SK-N-SH (cell line): ENCODE measurements around the gene SAMD8. TPM values are rescaled to one million over a fixed set of nuclear protein-coding genes. Genes with fewer than 3 reads are reported as not detected.

Experiments
- CTCF ChIA-PET: fragments of 300-600, 350-600 bp; formaldehyde crosslinking; extraction: SDS; loops from one replicate; lab custom pipeline; 2021; lab: Yijun Ruan, JAX
- POLR2A ChIA-PET: fragments of 350-600 bp; sonication (Branson Sonifier 250); formaldehyde crosslinking; extraction: SDS; loops from one replicate; lab custom pipeline; 2020; ENCODE audit warnings: antibody characterized with exemption, inconsistent platforms; lab: Yijun Ruan, JAX
- DNase-seq: peaks from one replicate; pipeline ENCODE4 v3.0.0; 2012
- H2AFZ ChIP-seq: fragments of 200-600 bp; sonication (generic); 2 replicates; pipeline ENCODE4 v1.8.1; 2016; ENCODE audit warnings: antibody characterized with exemption, mild to moderate bottlenecking, low read depth
- H3F3A ChIP-seq: fragments of 200-600 bp; sonication (generic); replicated peaks from 2 replicates; pipeline ENCODE3; 2016; ENCODE audit warnings: antibody characterized with exemption, mild to moderate bottlenecking; ENCODE audit not compliant: insufficient read depth
- H3K27ac ChIP-seq, 2 experiments: fragments of 200-500 bp in 1 of 2; fragments of 200-600 bp in 1 of 2; sonication (Bioruptor generic) in 1 of 2; sonication (generic), shearing (Covaris generic) in 1 of 2; 2 replicates each; pipeline versions ENCODE4 v1.5.1 to v1.6.1; 2014 to 2016; ENCODE audit warnings: low read depth in 2 of 2, inconsistent platforms in 1 of 2, low read length in 1 of 2, mild to moderate bottlenecking in 1 of 2, mixed read lengths in 1 of 2
- H3K27me3 ChIP-seq: fragments of 200-600 bp; sonication (generic), shearing (Covaris generic); 2 replicates; pipeline ENCODE4 v1.6.1; 2016; ENCODE audit warnings: mixed run types; ENCODE audit not compliant: insufficient read depth
- H3K36me3 ChIP-seq, 2 experiments: fragments of 200-500 bp in 1 of 2; fragments of 200-600 bp in 1 of 2; sonication (Bioruptor generic) in 1 of 2; sonication (generic) in 1 of 2; replicated peaks in 1 of 2; 2 replicates each; pipeline versions ENCODE3 to v1.5.1; 2014 to 2016; ENCODE audit warnings: low read length in 1 of 2, mild to moderate bottlenecking in 1 of 2; ENCODE audit not compliant: insufficient read depth in 2 of 2, control insufficient read depth in 1 of 2
- H3K4me1 ChIP-seq, 2 experiments: fragments of 200-500 bp in 1 of 2; fragments of 200-600 bp in 1 of 2; sonication (Bioruptor generic) in 1 of 2; sonication (generic), shearing (Covaris generic) in 1 of 2; 2 replicates each; pipeline versions ENCODE4 v1.5.1 to v1.6.1; 2014 to 2016; ENCODE audit warnings: low read depth in 1 of 2, low read length in 1 of 2, mixed run types in 1 of 2; ENCODE audit not compliant: insufficient read depth in 2 of 2, control insufficient read depth in 1 of 2
- H3K4me2 ChIP-seq: fragments of 200-600 bp; sonication (generic), shearing (Covaris generic); 2 replicates; pipeline ENCODE4 v1.6.1; 2017; ENCODE audit warnings: mixed run types
- H3K4me3 ChIP-seq, 2 experiments: fragments of 200-500 bp in 1 of 2; fragments of 200-600 bp in 1 of 2; sonication (Bioruptor generic) in 1 of 2; sonication (generic), shearing (Covaris generic) in 1 of 2; 2 replicates each; pipeline versions ENCODE4 v1.5.1 to v1.8.1; 2014 to 2016; ENCODE audit warnings: low read depth in 2 of 2, inconsistent platforms in 1 of 2, low read length in 1 of 2, mild to moderate bottlenecking in 1 of 2, mixed read lengths in 1 of 2, moderate library complexity in 1 of 2
- H3K79me2 ChIP-seq: fragments of 200-600 bp; sonication (generic); 2 replicates; pipeline ENCODE4 v1.8.1; 2017; ENCODE audit warnings: mild to moderate bottlenecking; ENCODE audit not compliant: insufficient read depth
- H3K9ac ChIP-seq: fragments of 200-600 bp; sonication (generic); 2 replicates; pipeline ENCODE4 v1.6.1; 2017; ENCODE audit warnings: mixed run types
- H3K9me2 ChIP-seq: fragments of 200-600 bp; sonication (generic); 2 replicates; pipeline ENCODE4 v1.6.1; 2017; ENCODE audit warnings: mixed run types
- H3K9me3 ChIP-seq: fragments of 200-600 bp; sonication (generic); 2 replicates; pipeline ENCODE4 v1.6.1; 2017; ENCODE audit warnings: mixed run types, mild to moderate bottlenecking, moderate library complexity
- H4K20me1 ChIP-seq: fragments of 200-600 bp; sonication (generic); 2 replicates; pipeline ENCODE4 v1.6.1; 2017; ENCODE audit warnings: mild to moderate bottlenecking, mixed run types; ENCODE audit not compliant: insufficient read depth
- CTCF ChIP-seq: fragments of 200-600 bp; sonication (generic); IDR thresholded peaks from 2 replicates; pipeline ENCODE4 v1.6.1; 2017; ENCODE audit warnings: antibody characterized with exemption, mild to moderate bottlenecking, moderate library complexity
- ELF1 ChIP-seq: IDR thresholded peaks from 2 replicates; pipeline ENCODE4 v1.4.0; 2012
- EP300 ChIP-seq, 2 experiments: IDR thresholded peaks; 2 replicates each; pipeline versions ENCODE4 v1.4.0 to v1.6.1; 2012; ENCODE audit warnings: borderline replicate concordance in 1 of 2, low read depth in 1 of 2, low read length in 1 of 2
- EZH2phosphoT487 ChIP-seq: fragments of 200-600 bp; sonication (generic); IDR thresholded peaks from 2 replicates; pipeline ENCODE4 v1.6.1; 2017; ENCODE audit warnings: low read depth, mixed run types, mild to moderate bottlenecking, antibody characterized with exemption, moderate library complexity, borderline replicate concordance
- FOSL2 ChIP-seq: IDR thresholded peaks from 2 replicates; pipeline ENCODE4 v1.4.0; 2012; ENCODE audit warnings: low read depth, mild to moderate bottlenecking, moderate library complexity, borderline replicate concordance
- FOXJ3 ChIP-seq: sonication (generic); formaldehyde crosslinking; IDR thresholded peaks from 2 replicates; pipeline ENCODE4 v1.5.1; 2020; ENCODE audit warnings: mild to moderate bottlenecking, missing genetic modification reagents
- GABPA ChIP-seq: IDR thresholded peaks from 2 replicates; pipeline ENCODE4 v1.4.0; 2012; ENCODE audit warnings: low read depth, mild to moderate bottlenecking
- JUND ChIP-seq: IDR thresholded peaks from 2 replicates; pipeline ENCODE4 v1.4.0; 2012
- MEF2A ChIP-seq: IDR thresholded peaks from 2 replicates; pipeline ENCODE4 v1.4.0; 2012; ENCODE audit warnings: low read depth, borderline replicate concordance
- NFIC ChIP-seq: IDR thresholded peaks from 2 replicates; pipeline ENCODE4 v1.4.0; 2012; ENCODE audit warnings: borderline replicate concordance
- POLR2AphosphoS5 ChIP-seq: IDR thresholded peaks from 2 replicates; pipeline ENCODE4 v1.6.1; 2012; ENCODE audit warnings: low read depth, low read length
- RCOR1 ChIP-seq: fragments of 150-350 bp; IDR thresholded peaks from 2 replicates; pipeline ENCODE4 v1.6.1; 2017; ENCODE audit warnings: antibody characterized with exemption, low read length
- RFX5 ChIP-seq: IDR thresholded peaks from 2 replicates; pipeline ENCODE4 v1.6.1; 2012; ENCODE audit warnings: mild to moderate bottlenecking, improper control_type of control experiment, low read length
- RXRA ChIP-seq: IDR thresholded peaks from 2 replicates; pipeline ENCODE4 v1.4.0; 2012; ENCODE audit warnings: low read depth, mild to moderate bottlenecking, borderline replicate concordance
- SMC3 ChIP-seq: IDR thresholded peaks from 2 replicates; pipeline ENCODE4 v1.6.1; 2012; ENCODE audit warnings: low read depth, low read length, improper control_type of control experiment
- TAF1 ChIP-seq: IDR thresholded peaks from 2 replicates; pipeline ENCODE4 v1.6.1; 2012; ENCODE audit warnings: low read depth, mild to moderate bottlenecking, low read length, moderate library complexity, borderline replicate concordance
- WGBS: methylation state at CpG from one replicate; pipeline ENCODE4 v1.1.6; 2017; ENCODE audit warnings: low lambda C conversion rate; 5-methylcytosine and 5-hydroxymethylcytosine counted together
- polyA plus RNA-seq, 3 experiments: library from polyadenylated mRNA; depleted of rRNA; stranded (reverse); fragments of >200 nt; gene quantifications; 2 replicates each; pipeline ENCODE4 v1.2.3, GENCODE V29; 2012
- TF ChIP-seq, protein P1 (sequence below): IDR thresholded peaks from 2 replicates; pipeline ENCODE4 v1.6.1; 2012; ENCODE audit warnings: mild to moderate bottlenecking, low read depth, low read length, moderate library complexity

Gene SAMD8
- polyA plus RNA-seq, 1 of the 3 experiments (the other 2 are of a cell fraction): 9.7 TPM

DNA sequence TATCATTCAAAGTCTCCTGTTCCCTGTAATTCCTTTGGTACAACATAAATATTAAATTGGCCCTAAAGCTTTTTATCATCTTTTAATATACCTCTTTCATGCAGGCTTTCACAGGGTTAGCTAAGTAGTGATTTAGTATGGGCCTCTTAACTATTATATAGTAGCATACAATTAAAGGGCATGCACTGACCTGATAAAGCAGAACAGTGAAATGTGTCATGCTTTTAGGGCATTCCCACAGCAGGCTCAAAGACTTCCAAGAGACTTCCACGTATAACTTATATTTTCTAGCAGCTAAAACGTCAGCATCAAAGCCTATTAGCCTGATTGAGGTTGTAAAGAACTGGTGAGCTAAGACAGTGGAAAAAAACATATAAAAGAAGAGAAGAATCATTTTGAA, 35.3 kb downstream of the SAMD8 start:
- Histone ChIP-seq H3K9ac (no peak overlapping the region), H3K9me3 (no peaks in the 10 kb centered on the region), H3K4me3 (no peak overlapping the region), H3K36me3 (peaks cover 5 to 8% of the 10 kb centered on the region in 2 experiments), H2AFZ (no peak overlapping the region), H3F3A (peaks cover 21% of the 10 kb centered on the region), H3K27me3 (no peaks in the 10 kb centered on the region), H3K9me2 (no peaks in the 10 kb centered on the region), H3K4me2 (no peak overlapping the region), H3K4me1 (no peaks in the 10 kb centered on the region), H3K79me2 (peaks cover 96% of the 10 kb centered on the region), H4K20me1 (peaks cover 8% of the 10 kb centered on the region), H3K27ac (no peak overlapping the region)
- ChIA-PET POLR2A (no interaction called here), CTCF (interaction anchor here (0.8 to 2.0 kb wide), 3 partner anchors 10 to 89 kb away, joined by 3 to 4 read pairs (median 3); partner anchors contain the start of gene COMTD1)
- 88% methylated on average over 2 of the region's 2 CpGs for WGBS
- TF ChIP-seq MEF2A: no peak
- no peak for DNase-seq

- Histone ChIP-seq H3K4me3 (no peak overlapping the region), H3K36me3 (peaks cover 8 to 31% of the 10 kb centered on the region in 2 experiments), H3K27me3 (no peaks in the 10 kb centered on the region), H3K4me2 (no peak overlapping the region), H3K27ac (no peak overlapping the region), H3F3A (peaks cover 10% of the 10 kb centered on the region), H4K20me1 (peaks cover 4% of the 10 kb centered on the region; the same call in 1 of the 2 replicates)
- DNase-seq: no peak
- TF ChIP-seq POLR2AphosphoS5 (no peak), NFIC (no peak), FOSL2 (no peak), ELF1 (no peak), TAF1 (no peak)
- TF ChIP-seq, all 33 proteins: peak for 0
- peaks cover 87% of the 10 kb centered on the region for H3K79me2 ChIP-seq
- H2AFZ ChIP-seq: no peak overlapping the region
- CTCF ChIA-PET: no interaction called here
- POLR2A ChIA-PET: no interaction called here
- H3K9me2 ChIP-seq: no peaks in the 10 kb centered on the region
- 99% methylated on average over 5 of the region's 5 CpGs for WGBS
- no peaks in the 10 kb centered on the region for H3K9me3 ChIP-seq
- no peak overlapping the region for H3K9ac ChIP-seq
- H3K4me1 ChIP-seq: no peaks in the 10 kb centered on the region
Measured at GRCh38 chr10:75150656-75151055, 39.2 kb downstream of the SAMD8 start.

DNA sequence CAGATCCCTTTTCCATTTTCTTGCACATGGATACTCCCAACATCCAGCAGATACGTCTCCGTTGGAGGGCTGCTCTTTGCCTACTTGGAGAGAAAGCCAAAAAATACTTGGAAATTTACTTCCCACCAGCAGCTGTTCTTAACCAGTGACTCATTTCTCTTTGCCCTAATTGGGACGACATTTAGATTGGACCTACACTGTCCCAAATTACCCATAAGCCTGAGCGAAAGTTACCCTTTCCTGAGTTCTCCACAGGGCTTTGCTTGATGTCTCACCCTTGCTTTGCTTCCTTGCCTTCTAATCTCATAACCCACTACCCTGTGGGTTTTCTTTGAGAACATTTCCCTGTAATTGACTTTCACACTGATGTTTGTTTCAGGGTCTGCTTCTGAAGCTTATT, 48.1 kb downstream of the SAMD8 start:
- no peaks in the 10 kb centered on the region for H4K20me1 ChIP-seq
- DNase-seq: no peak
- no peak overlapping the region for H3K4me2 ChIP-seq
- WGBS: 85% methylated on average over 4 of the region's 4 CpGs
- no peaks in the 10 kb centered on the region for H3K27me3 ChIP-seq
- H3K9me3 ChIP-seq: no peaks in the 10 kb centered on the region
- no peak overlapping the region for H3K9ac ChIP-seq
- no peaks in the 10 kb centered on the region for H3F3A ChIP-seq
- H3K9me2 ChIP-seq: no peaks in the 10 kb centered on the region
- no peak overlapping the region for H3K27ac ChIP-seq
- no peaks in the 10 kb centered on the region for H3K4me1 ChIP-seq
- no peak overlapping the region for H3K4me3 ChIP-seq
- H2AFZ ChIP-seq: no peak overlapping the region
- POLR2A ChIA-PET: no interaction called here
- CTCF ChIA-PET: no interaction called here
- H3K79me2 ChIP-seq: peaks cover 91% of the 10 kb centered on the region
- peaks cover 0 to 10% of the 10 kb centered on the region in 2 experiments for H3K36me3 ChIP-seq
- TF ChIP-seq JUND (no peak), GABPA (no peak), EP300 (IDR thresholded peaks at IDR 0.05; ENCODE audit: borderline replicate concordance in 1 of 2, low read depth in 1 of 2, low read length in 1 of 2) (no peak), RXRA (no peak), POLR2AphosphoS5 (no peak), FOXJ3 (CRISPR knock-in tag) (no peak), FOSL2 (no peak), RCOR1 (no peak), EZH2phosphoT487 (no peak), CTCF (no peak), SMC3 (no peak), RFX5 (no peak)
- TF ChIP-seq, protein P1, sequence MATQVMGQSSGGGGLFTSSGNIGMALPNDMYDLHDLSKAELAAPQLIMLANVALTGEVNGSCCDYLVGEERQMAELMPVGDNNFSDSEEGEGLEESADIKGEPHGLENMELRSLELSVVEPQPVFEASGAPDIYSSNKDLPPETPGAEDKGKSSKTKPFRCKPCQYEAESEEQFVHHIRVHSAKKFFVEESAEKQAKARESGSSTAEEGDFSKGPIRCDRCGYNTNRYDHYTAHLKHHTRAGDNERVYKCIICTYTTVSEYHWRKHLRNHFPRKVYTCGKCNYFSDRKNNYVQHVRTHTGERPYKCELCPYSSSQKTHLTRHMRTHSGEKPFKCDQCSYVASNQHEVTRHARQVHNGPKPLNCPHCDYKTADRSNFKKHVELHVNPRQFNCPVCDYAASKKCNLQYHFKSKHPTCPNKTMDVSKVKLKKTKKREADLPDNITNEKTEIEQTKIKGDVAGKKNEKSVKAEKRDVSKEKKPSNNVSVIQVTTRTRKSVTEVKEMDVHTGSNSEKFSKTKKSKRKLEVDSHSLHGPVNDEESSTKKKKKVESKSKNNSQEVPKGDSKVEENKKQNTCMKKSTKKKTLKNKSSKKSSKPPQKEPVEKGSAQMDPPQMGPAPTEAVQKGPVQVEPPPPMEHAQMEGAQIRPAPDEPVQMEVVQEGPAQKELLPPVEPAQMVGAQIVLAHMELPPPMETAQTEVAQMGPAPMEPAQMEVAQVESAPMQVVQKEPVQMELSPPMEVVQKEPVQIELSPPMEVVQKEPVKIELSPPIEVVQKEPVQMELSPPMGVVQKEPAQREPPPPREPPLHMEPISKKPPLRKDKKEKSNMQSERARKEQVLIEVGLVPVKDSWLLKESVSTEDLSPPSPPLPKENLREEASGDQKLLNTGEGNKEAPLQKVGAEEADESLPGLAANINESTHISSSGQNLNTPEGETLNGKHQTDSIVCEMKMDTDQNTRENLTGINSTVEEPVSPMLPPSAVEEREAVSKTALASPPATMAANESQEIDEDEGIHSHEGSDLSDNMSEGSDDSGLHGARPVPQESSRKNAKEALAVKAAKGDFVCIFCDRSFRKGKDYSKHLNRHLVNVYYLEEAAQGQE: no peak
